H9 (cell line): ENCODE measurements around the gene OR6S1. TPM values are rescaled to one million over a fixed set of nuclear protein-coding genes. Genes with fewer than 3 reads are reported as not detected.

Source experiments
- DNase-seq: peaks from one replicate; pipeline ENCODE4 v3.0.0-alpha.2; 2017
- H2AFZ ChIP-seq: one replicate; pipeline ENCODE4 v1.6.1; 2013; ENCODE audit warnings: mild to moderate bottlenecking, low read length, control low read depth, moderate library complexity
- H2AK5ac ChIP-seq: 2 replicates; pipeline ENCODE4 v1.6.1; 2013; ENCODE audit warnings: low read length, control low read depth, mixed read lengths; ENCODE audit not compliant: insufficient read length
- H2BK120ac ChIP-seq: one replicate; pipeline ENCODE4 v1.6.1; 2013; ENCODE audit warnings: low read depth, mild to moderate bottlenecking, low read length, control low read depth, inconsistent platforms; ENCODE audit not compliant: poor library complexity, severe bottlenecking
- H2BK12ac ChIP-seq: 2 replicates; pipeline ENCODE4 v1.6.1; 2013; ENCODE audit warnings: low read length, control low read depth, mixed read lengths, low read depth; ENCODE audit not compliant: insufficient read length
- H2BK15ac ChIP-seq: 2 replicates; pipeline ENCODE4 v1.6.1; 2013; ENCODE audit warnings: low read depth, low read length, control low read depth
- H2BK20ac ChIP-seq: one replicate; pipeline ENCODE4 v1.6.1; 2013; ENCODE audit warnings: low read depth, mild to moderate bottlenecking, low read length, control low read depth, inconsistent platforms; ENCODE audit not compliant: poor library complexity, severe bottlenecking
- H2BK5ac ChIP-seq: 2 replicates; pipeline ENCODE4 v1.6.1; 2013; ENCODE audit warnings: low read length, control low read depth, mixed read lengths; ENCODE audit not compliant: insufficient read length
- H3K14ac ChIP-seq: 2 replicates; pipeline ENCODE4 v1.6.1; 2013; ENCODE audit warnings: low read length, control low read depth; ENCODE audit not compliant: insufficient read depth
- H3K18ac ChIP-seq: 2 replicates; pipeline ENCODE4 v1.6.1; 2013; ENCODE audit warnings: low read depth, mild to moderate bottlenecking, mixed read lengths, low read length, control low read depth; ENCODE audit not compliant: insufficient read length
- H3K23ac ChIP-seq: 2 replicates; pipeline ENCODE4 v1.6.1; 2013; ENCODE audit warnings: low read length, control low read depth, mixed read lengths, low read depth; ENCODE audit not compliant: insufficient read length
- H3K23me2 ChIP-seq: 2 replicates; pipeline ENCODE4 v1.6.1; 2013; ENCODE audit warnings: low read depth, mild to moderate bottlenecking, mixed read lengths, low read length, control low read depth; ENCODE audit not compliant: insufficient read length, poor library complexity, severe bottlenecking
- H3K27ac ChIP-seq: 2 replicates; pipeline ENCODE4 v1.5.1; 2013; ENCODE audit warnings: low read length, control low read depth, mixed read lengths, low read depth; ENCODE audit not compliant: insufficient read length
- H3K27me3 ChIP-seq: 2 replicates; pipeline ENCODE4 v1.6.1; 2013; ENCODE audit warnings: low read length, control low read depth, inconsistent platforms; ENCODE audit not compliant: insufficient read depth
- H3K4ac ChIP-seq: 2 replicates; pipeline ENCODE4 v1.6.1; 2013; ENCODE audit warnings: low read depth, mild to moderate bottlenecking, control low read depth, inconsistent platforms, low read length, moderate library complexity
- H3K4me1 ChIP-seq: 2 replicates; pipeline ENCODE4 v1.6.1; 2013; ENCODE audit warnings: low read length, control low read depth, inconsistent platforms; ENCODE audit not compliant: insufficient read depth
- H3K4me2 ChIP-seq: 2 replicates; pipeline ENCODE4 v1.6.1; 2013; ENCODE audit warnings: low read length, control low read depth, mixed read lengths; ENCODE audit not compliant: insufficient read length, insufficient read depth
- H3K56ac ChIP-seq: 2 replicates; pipeline ENCODE4 v1.6.1; 2013; ENCODE audit warnings: low read depth, mild to moderate bottlenecking, mixed read lengths, low read length, control low read depth; ENCODE audit not compliant: insufficient read length
- H3K79me1 ChIP-seq: 2 replicates; pipeline ENCODE4 v1.6.1; 2013; ENCODE audit warnings: low read depth, mild to moderate bottlenecking, moderate library complexity, low read length, control low read depth, inconsistent platforms; ENCODE audit not compliant: insufficient read depth, poor library complexity, severe bottlenecking
- H3K79me2 ChIP-seq: 2 replicates; pipeline ENCODE4 v1.6.1; 2013; ENCODE audit warnings: low read length, control low read depth, inconsistent platforms; ENCODE audit not compliant: insufficient read depth
- H3K9ac ChIP-seq: 2 replicates; pipeline ENCODE4 v1.6.1; 2013; ENCODE audit warnings: low read length, control low read depth, mixed read lengths; ENCODE audit not compliant: insufficient read length; ENCODE audit errors: extremely low read depth
- H3K9me3 ChIP-seq: one replicate; pipeline ENCODE4 v1.6.1; 2013; ENCODE audit warnings: low read depth, low read length, inconsistent platforms; ENCODE audit not compliant: control insufficient read depth
- H3T11ph ChIP-seq: one replicate; pipeline ENCODE4 v1.6.1; 2013; ENCODE audit warnings: mild to moderate bottlenecking, low read length, control low read depth, inconsistent platforms
- H4K20me1 ChIP-seq: one replicate; pipeline ENCODE4 v1.6.1; 2013; ENCODE audit not compliant: control insufficient read depth, insufficient read length, insufficient read depth
- H4K5ac ChIP-seq: 2 replicates; pipeline ENCODE4 v1.6.1; 2013; ENCODE audit warnings: low read depth, mild to moderate bottlenecking, mixed read lengths, low read length, control low read depth; ENCODE audit not compliant: insufficient read length
- H4K8ac ChIP-seq: replicated peaks from 2 replicates; pipeline ENCODE4 v1.6.1; 2013; ENCODE audit warnings: low read length, control low read depth, mixed read lengths, low read depth; ENCODE audit not compliant: insufficient read length
- H4K91ac ChIP-seq: 2 replicates; pipeline ENCODE4 v1.6.1; 2013; ENCODE audit warnings: low read depth, mild to moderate bottlenecking, moderate library complexity, mixed read lengths, low read length, control low read depth; ENCODE audit not compliant: insufficient read length
- H3K27ac Mint-ChIP-seq, 3 experiments: 2 replicates in 2 of 3; 3 replicates in 1 of 3; pipeline ENCODE4 v1.8.0; 2020 to 2021; ENCODE audit warnings: mixed read lengths in 3 of 3, mild to moderate bottlenecking in 1 of 3, moderate library complexity in 1 of 3
- H3K27me3 Mint-ChIP-seq: 2 replicates; pipeline ENCODE4 v1.8.0; 2021; ENCODE audit warnings: low read depth, mild to moderate bottlenecking, moderate library complexity, mixed read lengths
- H3K36me3 Mint-ChIP-seq, 3 experiments: 2 replicates in 2 of 3; 3 replicates in 1 of 3; pipeline ENCODE4 v1.8.0; 2020 to 2021; ENCODE audit warnings: low read depth in 3 of 3, mixed read lengths in 3 of 3; ENCODE audit not compliant: insufficient read depth in 1 of 3
- H3K4me1 Mint-ChIP-seq, 2 experiments: 2 replicates each; pipeline ENCODE4 v1.8.0; 2020; ENCODE audit warnings: mixed read lengths in 2 of 2
- H3K4me3 Mint-ChIP-seq, 2 experiments: 2 replicates in 1 of 2; 3 replicates in 1 of 2; pipeline ENCODE4 v1.8.0; 2020 to 2021; ENCODE audit warnings: mild to moderate bottlenecking in 2 of 2, mixed read lengths in 2 of 2, moderate library complexity in 1 of 2
- H3K9me3 Mint-ChIP-seq, 2 experiments: 2 replicates in 1 of 2; 3 replicates in 1 of 2; pipeline ENCODE4 v1.8.0; 2020; ENCODE audit warnings: mild to moderate bottlenecking in 2 of 2, mixed read lengths in 2 of 2, moderate library complexity in 1 of 2
- WGBS: extraction: QIAGEN DNeasy Blood & Tissue Kit; methylation state at CpG from one replicate; pipeline ENCODE4 v1.1.7; 2013; ENCODE audit warnings: missing lambda C conversion rate, low lambda C conversion rate, mixed read lengths; ENCODE audit not compliant: insufficient read length; ENCODE audit errors: extremely low coverage; 5-methylcytosine and 5-hydroxymethylcytosine counted together
- total RNA-seq: library from RNA; stranded (reverse); gene quantifications from 2 replicates; pipeline ENCODE4 v1.2.1, GENCODE V29; 2021
- TF ChIP-seq, protein P1 (sequence below): fragments of 200-600 bp; sonication (generic); conservative IDR thresholded peaks from 3 replicates; pipeline ENCODE4 v1.8.0; 2021; ENCODE audit warnings: antibody characterized with exemption, mild to moderate bottlenecking

OR6S1 gene
- total RNA-seq, 1 experiment from 2014 or later = not detected

DNA sequence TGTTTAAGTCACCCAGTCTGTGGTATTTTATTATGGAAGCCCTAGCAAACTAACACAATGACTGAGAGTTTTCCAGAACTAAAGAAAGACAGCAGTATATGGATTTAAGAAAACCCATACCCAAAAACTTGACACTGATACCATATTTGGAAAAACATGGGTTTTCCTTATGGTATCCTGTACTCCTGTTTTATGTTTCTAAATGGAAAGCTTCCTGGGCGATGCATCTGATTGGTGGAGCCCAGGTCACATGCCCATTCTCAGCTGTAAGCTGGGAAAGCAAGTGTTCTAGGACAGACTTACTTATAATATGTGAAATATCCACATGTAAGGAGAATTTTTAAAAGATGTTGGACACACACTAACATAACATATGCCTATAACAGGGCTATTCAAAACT is 38.4 kb upstream of the OR6S1 start:
- H3K27ac ChIP-seq = no peak overlapping the region
- Mint-ChIP-seq H3K27me3 (peaks cover 3% of the 10 kb centered on the region), H3K4me3 (no peak overlapping the region), H3K27ac (no peak overlapping the region), H3K4me1 (peaks cover 19% of the 10 kb centered on the region in 2 experiments), H3K9me3 (no peaks in the 10 kb centered on the region), H3K36me3 (no peaks in the 10 kb centered on the region)
- H3K79me2 ChIP-seq = no peaks in the 10 kb centered on the region
- H4K8ac ChIP-seq = no peak overlapping the region
- H2BK5ac ChIP-seq = no peak overlapping the region
- no peak overlapping the region for H4K5ac ChIP-seq
- no peak overlapping the region for H2AK5ac ChIP-seq
- no peak overlapping the region for H2BK15ac ChIP-seq
- TF ChIP-seq, protein P1, sequence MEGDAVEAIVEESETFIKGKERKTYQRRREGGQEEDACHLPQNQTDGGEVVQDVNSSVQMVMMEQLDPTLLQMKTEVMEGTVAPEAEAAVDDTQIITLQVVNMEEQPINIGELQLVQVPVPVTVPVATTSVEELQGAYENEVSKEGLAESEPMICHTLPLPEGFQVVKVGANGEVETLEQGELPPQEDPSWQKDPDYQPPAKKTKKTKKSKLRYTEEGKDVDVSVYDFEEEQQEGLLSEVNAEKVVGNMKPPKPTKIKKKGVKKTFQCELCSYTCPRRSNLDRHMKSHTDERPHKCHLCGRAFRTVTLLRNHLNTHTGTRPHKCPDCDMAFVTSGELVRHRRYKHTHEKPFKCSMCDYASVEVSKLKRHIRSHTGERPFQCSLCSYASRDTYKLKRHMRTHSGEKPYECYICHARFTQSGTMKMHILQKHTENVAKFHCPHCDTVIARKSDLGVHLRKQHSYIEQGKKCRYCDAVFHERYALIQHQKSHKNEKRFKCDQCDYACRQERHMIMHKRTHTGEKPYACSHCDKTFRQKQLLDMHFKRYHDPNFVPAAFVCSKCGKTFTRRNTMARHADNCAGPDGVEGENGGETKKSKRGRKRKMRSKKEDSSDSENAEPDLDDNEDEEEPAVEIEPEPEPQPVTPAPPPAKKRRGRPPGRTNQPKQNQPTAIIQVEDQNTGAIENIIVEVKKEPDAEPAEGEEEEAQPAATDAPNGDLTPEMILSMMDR = no peak
- peaks cover 2% of the 10 kb centered on the region; the same call in 1 of the 2 replicates for H3K4me1 ChIP-seq
- no peaks in the 10 kb centered on the region for H4K20me1 ChIP-seq
- H3K27me3 ChIP-seq = no peaks in the 10 kb centered on the region
- H3T11ph ChIP-seq = no peak overlapping the region
- H4K91ac ChIP-seq = no peak overlapping the region
- H3K23me2 ChIP-seq = peaks cover 18% of the 10 kb centered on the region
- WGBS = no CpG with 5 or more reads among the region's 1 CpG
- no peak overlapping the region for H3K9ac ChIP-seq
- DNase-seq = no peak
- H2AFZ ChIP-seq = no peak overlapping the region
- H2BK12ac ChIP-seq = no peak overlapping the region
- H3K79me1 ChIP-seq = no peaks in the 10 kb centered on the region
- H3K14ac ChIP-seq = no peak overlapping the region
- H3K18ac ChIP-seq = no peak overlapping the region
- no peak overlapping the region for H2BK20ac ChIP-seq
- no peak overlapping the region for H3K56ac ChIP-seq
- no peaks in the 10 kb centered on the region for H3K9me3 ChIP-seq
- H3K4ac ChIP-seq = no peak overlapping the region
- H3K4me2 ChIP-seq = peak overlapping the region; percentile 97
- H3K23ac ChIP-seq = no peak overlapping the region
- H2BK120ac ChIP-seq = no peak overlapping the region
